Activated naive CD4-positive, alpha-beta T cell treated with anti-CD3 and anti-CD28 coated beads, Interleukin-2, amount 10 ng/mL, durations not matched to agents 7 days and 5 days (primary cell): ENCODE measurements around the gene TBC1D32.
"Not testable (repeated sequence)": the region's sequence is repeated elsewhere in the genome, so short reads cannot be mapped to it uniquely, and the experiment has no call there.

Experiments used
- CTCF ChIA-PET: fragments of 350-600 bp; sonication (Branson Sonifier 250); formaldehyde crosslinking; loops from one replicate; lab custom pipeline; 2021; ENCODE audit warnings: antibody characterized with exemption; lab: Charles Lee
- DNase-seq: peaks from one replicate; pipeline ENCODE4 v3.0.0-alpha.2; 2020
- H3K27ac Mint-ChIP-seq: one replicate; pipeline ENCODE4 v1.8.0; 2021; ENCODE audit warnings: mild to moderate bottlenecking, moderate library complexity, mixed read lengths
- H3K27me3 Mint-ChIP-seq: one replicate; pipeline ENCODE4 v1.8.0; 2021; ENCODE audit warnings: mild to moderate bottlenecking, mixed read lengths
- H3K36me3 Mint-ChIP-seq: one replicate; pipeline ENCODE4 v1.8.0; 2021; ENCODE audit warnings: mixed read lengths
- H3K4me1 Mint-ChIP-seq: one replicate; pipeline ENCODE4 v1.8.0; 2021; ENCODE audit warnings: mixed read lengths
- H3K4me3 Mint-ChIP-seq: one replicate; pipeline ENCODE4 v1.8.0; 2021; ENCODE audit warnings: mild to moderate bottlenecking, moderate library complexity, mixed read lengths
- H3K9me3 Mint-ChIP-seq: one replicate; pipeline ENCODE4 v1.8.0; 2021; ENCODE audit warnings: mixed read lengths

TBC1D32 gene

DNA sequence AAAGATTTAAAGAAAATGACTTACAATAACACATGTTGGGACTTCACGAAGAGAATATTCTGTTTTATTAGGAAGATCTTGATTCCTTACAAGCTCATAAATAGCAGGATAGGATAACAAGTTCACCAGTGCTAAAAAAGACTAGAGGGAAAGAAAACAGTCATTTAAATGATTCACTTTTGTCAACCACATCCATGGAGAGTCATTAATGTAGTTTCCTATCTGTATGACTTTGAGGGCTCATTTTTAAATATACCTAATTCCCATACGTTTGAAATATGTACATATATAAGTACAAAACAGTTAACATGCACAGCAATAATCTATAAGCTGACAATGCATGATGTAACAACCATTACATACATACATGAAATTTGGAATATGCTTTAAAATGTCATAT, 111.1 kb downstream of the TBC1D32 start:
- H3K27me3 Mint-ChIP-seq = no peaks in the 10 kb centered on the region
- CTCF ChIA-PET = no interaction called here
- H3K36me3 Mint-ChIP-seq = peaks cover 3% of the 10 kb centered on the region
- H3K9me3 Mint-ChIP-seq = no peaks in the 10 kb centered on the region
- H3K27ac Mint-ChIP-seq = no peak overlapping the region
- DNase-seq = no peak
- no peaks in the 10 kb centered on the region for H3K4me1 Mint-ChIP-seq
- H3K4me3 Mint-ChIP-seq = no peak overlapping the region

DNA sequence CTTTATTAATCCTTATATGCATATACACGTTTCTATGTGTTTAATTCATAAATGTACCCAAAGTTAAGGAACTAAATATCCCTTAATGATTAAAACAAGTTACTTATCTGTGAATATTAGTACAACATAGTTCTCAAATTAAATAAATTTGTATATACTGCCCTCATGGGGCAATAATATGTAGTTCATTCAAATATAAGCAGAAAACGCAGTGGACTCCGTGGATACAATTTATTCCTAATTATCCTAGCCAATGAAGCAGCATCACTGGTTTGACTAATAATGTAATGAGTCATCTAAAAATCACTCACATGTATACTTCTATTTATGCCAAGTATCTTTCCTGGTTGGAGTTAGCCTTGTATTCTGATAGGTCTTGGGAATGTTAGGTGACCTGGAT, 111.6 kb downstream of the TBC1D32 start:
- no peaks in the 10 kb centered on the region for H3K9me3 Mint-ChIP-seq
- DNase-seq = no peak
- H3K4me3 Mint-ChIP-seq = no peak overlapping the region
- peaks cover 7% of the 10 kb centered on the region for H3K36me3 Mint-ChIP-seq
- CTCF ChIA-PET = no interaction called here
- H3K4me1 Mint-ChIP-seq = no peaks in the 10 kb centered on the region
- H3K27me3 Mint-ChIP-seq = no peaks in the 10 kb centered on the region
- no peak overlapping the region for H3K27ac Mint-ChIP-seq

DNA sequence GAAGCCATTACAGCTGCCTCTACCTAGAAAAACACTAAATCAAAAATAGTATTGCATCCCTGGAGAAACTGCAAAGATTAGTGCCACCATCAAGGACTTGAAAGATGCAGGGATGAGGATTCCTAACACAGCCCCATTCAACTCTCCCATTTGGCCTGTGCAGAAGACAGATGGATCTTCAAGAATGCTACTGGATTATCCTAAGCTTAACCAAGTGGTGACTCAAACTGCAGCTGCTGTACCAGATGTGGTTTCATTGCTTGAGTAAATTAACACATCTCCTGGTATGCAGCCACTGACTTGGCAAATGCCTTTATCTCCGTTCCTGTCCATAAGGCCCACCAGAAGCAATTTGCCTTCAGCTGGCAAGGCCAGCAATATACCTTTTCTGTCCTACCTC, 117.4 kb downstream of the TBC1D32 start:
- Mint-ChIP-seq H3K4me3 (no peak overlapping the region), H3K27ac (no peak overlapping the region), H3K9me3 (peaks cover 9% of the 10 kb centered on the region), H3K36me3 (peaks cover 31% of the 10 kb centered on the region), H3K4me1 (no peaks in the 10 kb centered on the region), H3K27me3 (no peaks in the 10 kb centered on the region)
- CTCF ChIA-PET = no interaction called here
- no peak for DNase-seq

DNA sequence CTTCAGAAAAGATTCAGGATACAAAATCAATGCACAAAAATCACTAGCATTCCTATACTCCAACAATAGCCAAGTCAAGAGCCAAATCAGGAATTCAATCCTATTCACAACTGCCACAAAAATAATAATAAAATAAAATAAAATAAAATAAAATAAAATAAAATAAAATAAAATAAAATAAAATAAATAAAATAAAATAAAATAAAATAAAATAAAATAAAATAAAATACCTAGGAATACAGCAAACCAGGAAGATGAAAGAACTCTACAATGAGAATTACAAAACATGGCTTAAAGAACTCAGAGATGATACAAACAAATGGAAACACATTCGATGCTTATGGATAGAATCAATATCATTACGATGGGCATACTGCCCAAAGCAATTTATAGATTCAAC, 120.9 kb downstream of the TBC1D32 start:
- H3K9me3 Mint-ChIP-seq, DNase-seq, H3K27ac Mint-ChIP-seq, H3K4me1 Mint-ChIP-seq, H3K4me3 Mint-ChIP-seq, H3K27me3 Mint-ChIP-seq, CTCF ChIA-PET: not testable (repeated sequence)
- peaks cover 30% of the 10 kb centered on the region for H3K36me3 Mint-ChIP-seq

DNA sequence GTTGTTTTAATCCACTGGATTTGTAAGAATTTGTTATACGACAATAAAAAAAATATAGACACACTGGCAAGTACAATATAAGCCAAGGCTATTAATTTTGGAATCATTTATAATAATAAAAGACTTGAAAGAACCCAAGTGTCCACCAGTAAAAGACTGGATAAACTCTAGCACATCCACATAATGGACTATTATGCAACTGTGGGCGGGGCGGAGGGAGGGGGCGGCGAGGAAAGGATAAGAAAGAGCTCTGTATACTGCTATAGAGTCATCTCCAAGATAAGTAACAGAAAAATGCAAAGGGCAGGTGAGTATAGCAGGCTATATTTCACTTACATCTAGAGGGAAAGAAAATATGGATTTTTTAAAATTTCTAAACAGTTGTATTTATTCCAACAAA, 123.3 kb downstream of the TBC1D32 start:
- DNase-seq = no peak
- no peaks in the 10 kb centered on the region for H3K27me3 Mint-ChIP-seq
- H3K4me1 Mint-ChIP-seq = no peaks in the 10 kb centered on the region
- H3K27ac Mint-ChIP-seq = no peak overlapping the region
- no peak overlapping the region for H3K4me3 Mint-ChIP-seq
- CTCF ChIA-PET = no interaction called here
- peaks cover 21% of the 10 kb centered on the region for H3K36me3 Mint-ChIP-seq
- H3K9me3 Mint-ChIP-seq = peaks cover 6% of the 10 kb centered on the region

DNA sequence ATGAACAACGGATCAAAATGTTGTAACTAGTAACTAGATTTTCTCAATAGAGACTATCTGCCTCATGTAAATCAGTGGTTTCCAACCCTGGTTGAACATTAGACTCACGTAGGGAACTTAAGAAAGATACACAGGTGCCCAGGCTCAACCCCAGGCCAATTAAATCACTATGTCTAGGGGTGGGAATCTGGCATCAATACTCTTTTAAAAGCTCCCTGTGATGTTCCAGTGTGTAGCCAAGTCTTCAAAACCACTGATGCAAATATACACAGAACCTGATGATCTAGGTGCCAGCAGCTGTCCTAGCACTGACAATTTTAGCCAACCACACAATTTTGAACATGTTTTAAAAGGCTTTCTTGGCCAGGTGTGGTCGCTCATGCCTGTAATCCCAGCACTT, 128.7 kb downstream of the TBC1D32 start:
- Mint-ChIP-seq H3K27me3 (no peaks in the 10 kb centered on the region), H3K9me3 (no peaks in the 10 kb centered on the region), H3K36me3 (peaks cover 4% of the 10 kb centered on the region), H3K27ac (no peak overlapping the region), H3K4me1 (no peaks in the 10 kb centered on the region), H3K4me3 (no peak overlapping the region)
- CTCF ChIA-PET = no interaction called here
- no peak for DNase-seq

GRCh38 chr6:121201105-121201504, 133.2 kb downstream of the TBC1D32 start:
- no peak for DNase-seq
- no peaks in the 10 kb centered on the region for H3K4me1 Mint-ChIP-seq
- no peak overlapping the region for H3K27ac Mint-ChIP-seq
- no peaks in the 10 kb centered on the region for H3K9me3 Mint-ChIP-seq
- no peaks in the 10 kb centered on the region for H3K36me3 Mint-ChIP-seq
- no peak overlapping the region for H3K4me3 Mint-ChIP-seq
- CTCF ChIA-PET = no interaction called here
- no peaks in the 10 kb centered on the region for H3K27me3 Mint-ChIP-seq

GRCh38 chr6:121196042-121196441, 138.2 kb downstream of the TBC1D32 start:
- H3K4me3 Mint-ChIP-seq, CTCF ChIA-PET, H3K9me3 Mint-ChIP-seq, DNase-seq, H3K27ac Mint-ChIP-seq, H3K4me1 Mint-ChIP-seq, H3K36me3 Mint-ChIP-seq, H3K27me3 Mint-ChIP-seq: not testable (repeated sequence)

DNA sequence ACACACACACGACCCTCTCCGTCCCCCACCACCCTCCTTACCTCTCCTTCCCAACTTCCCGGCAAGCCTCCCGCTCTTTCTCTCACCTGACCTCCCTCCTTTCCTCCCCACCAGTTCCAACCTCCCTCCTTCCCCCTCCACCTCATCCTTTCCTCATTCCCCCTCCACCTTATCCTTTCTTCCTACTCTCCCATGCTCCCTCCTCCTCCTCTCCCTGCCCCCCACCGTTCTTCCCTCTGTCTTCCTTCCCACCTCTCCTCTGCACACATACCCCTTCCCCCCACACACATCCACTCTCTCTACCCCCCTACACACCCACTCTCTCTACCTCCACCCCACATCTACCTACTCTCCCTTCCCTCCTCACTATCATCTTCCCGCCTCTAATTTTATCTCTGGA, 144.2 kb downstream of the TBC1D32 start:
- no peak overlapping the region for H3K27ac Mint-ChIP-seq
- no peaks in the 10 kb centered on the region for H3K4me1 Mint-ChIP-seq
- no peak overlapping the region for H3K4me3 Mint-ChIP-seq
- H3K27me3 Mint-ChIP-seq = no peaks in the 10 kb centered on the region
- DNase-seq = no peak
- no peaks in the 10 kb centered on the region for H3K9me3 Mint-ChIP-seq
- no peaks in the 10 kb centered on the region for H3K36me3 Mint-ChIP-seq
- CTCF ChIA-PET = no interaction called here

DNA sequence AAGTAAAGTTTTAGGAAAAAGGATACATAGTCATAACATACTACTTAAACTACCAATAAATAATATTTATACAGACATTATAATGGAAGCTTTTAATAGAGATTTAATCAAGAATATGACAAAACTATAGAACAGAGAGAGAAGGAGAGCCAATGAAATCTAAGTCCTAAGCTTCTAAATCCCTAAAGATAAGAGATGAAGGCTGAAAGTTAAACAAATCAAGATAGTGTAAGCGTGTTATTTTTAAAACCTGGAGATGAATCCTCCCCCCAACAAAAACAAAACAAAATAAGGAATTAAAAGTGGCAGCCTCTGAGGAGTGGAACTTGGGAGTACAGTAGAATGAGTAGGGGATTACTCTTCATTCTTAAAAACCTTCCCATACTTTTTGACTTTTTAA, 145.9 kb downstream of the TBC1D32 start:
- no peak overlapping the region for H3K27ac Mint-ChIP-seq
- no peaks in the 10 kb centered on the region for H3K36me3 Mint-ChIP-seq
- CTCF ChIA-PET = no interaction called here
- DNase-seq = no peak
- no peaks in the 10 kb centered on the region for H3K9me3 Mint-ChIP-seq
- no peaks in the 10 kb centered on the region for H3K4me1 Mint-ChIP-seq
- H3K27me3 Mint-ChIP-seq = no peaks in the 10 kb centered on the region
- no peak overlapping the region for H3K4me3 Mint-ChIP-seq

- no peak for DNase-seq
- CTCF ChIA-PET = no interaction called here
- no peaks in the 10 kb centered on the region for H3K4me1 Mint-ChIP-seq
Measured at GRCh38 chr6:121187833-121188200, 146.5 kb downstream of the TBC1D32 start.

DNA sequence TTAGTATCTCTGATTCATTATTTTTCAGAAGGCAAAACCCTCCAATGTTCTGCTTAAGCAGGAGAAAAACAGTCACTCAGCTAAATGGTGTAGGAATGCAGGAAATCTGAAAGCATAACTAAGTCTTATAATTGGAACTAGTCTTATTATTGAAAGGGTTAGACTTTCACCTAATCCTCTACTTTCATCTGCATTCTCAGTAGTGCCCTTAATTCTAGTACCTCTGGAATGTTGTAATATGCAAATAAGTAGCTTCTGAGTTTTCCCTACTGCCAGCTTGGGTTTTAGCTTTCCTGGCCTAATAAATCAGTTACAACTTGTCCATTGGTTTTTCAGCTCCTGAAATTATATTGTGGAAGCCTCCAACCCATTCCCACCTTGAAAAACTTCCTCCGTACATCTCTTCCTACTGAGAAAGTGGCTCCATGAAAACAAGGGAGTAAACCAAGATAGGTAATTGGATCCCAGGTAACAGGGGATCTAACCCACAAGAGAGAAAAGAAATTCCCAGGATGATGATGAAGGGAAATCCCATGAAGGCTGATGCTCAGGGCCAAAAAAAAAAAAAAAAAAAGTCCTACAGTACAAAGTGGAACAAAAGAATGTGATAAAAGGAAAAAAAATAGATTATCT, 147.0 kb downstream of the TBC1D32 start:
- Mint-ChIP-seq H3K36me3 (no peaks in the 10 kb centered on the region), H3K4me3 (no peak overlapping the region), H3K27me3 (no peaks in the 10 kb centered on the region), H3K27ac (no peak overlapping the region), H3K9me3 (no peaks in the 10 kb centered on the region), H3K4me1 (no peaks in the 10 kb centered on the region)
- no peak for DNase-seq
- CTCF ChIA-PET = no interaction called here

More at GRCh38 chr6:121187833-121188200, 146.5 kb downstream of the TBC1D32 start:
- H3K27me3 Mint-ChIP-seq = no peaks in the 10 kb centered on the region
- no peak overlapping the region for H3K27ac Mint-ChIP-seq
- H3K4me3 Mint-ChIP-seq = no peak overlapping the region
- H3K9me3 Mint-ChIP-seq = no peaks in the 10 kb centered on the region
- H3K36me3 Mint-ChIP-seq = no peaks in the 10 kb centered on the region

DNA sequence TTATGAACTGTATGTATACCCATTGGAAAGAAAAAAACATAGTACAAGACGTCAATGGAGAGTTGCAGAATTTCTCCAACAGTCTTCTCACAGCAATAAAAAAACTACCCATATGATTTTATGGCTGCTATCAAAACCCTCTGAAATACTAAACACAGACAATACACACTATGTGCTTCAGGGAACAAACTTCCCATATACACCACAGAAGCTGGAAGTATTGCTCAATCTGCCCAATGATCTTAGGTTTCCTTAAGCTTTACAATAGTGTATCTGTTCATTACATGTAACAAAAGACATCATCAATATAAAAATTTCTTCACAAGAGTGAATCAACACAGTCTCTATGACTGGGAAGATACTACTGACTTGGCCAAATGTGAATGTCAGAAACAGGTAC, 150.5 kb downstream of the TBC1D32 start:
- peaks cover 1% of the 10 kb centered on the region for H3K36me3 Mint-ChIP-seq
- no peak overlapping the region for H3K27ac Mint-ChIP-seq
- DNase-seq = no peak
- H3K4me1 Mint-ChIP-seq = no peaks in the 10 kb centered on the region
- CTCF ChIA-PET = no interaction called here
- no peaks in the 10 kb centered on the region for H3K27me3 Mint-ChIP-seq
- H3K9me3 Mint-ChIP-seq = peaks cover 2% of the 10 kb centered on the region
- H3K4me3 Mint-ChIP-seq = no peak overlapping the region

DNA sequence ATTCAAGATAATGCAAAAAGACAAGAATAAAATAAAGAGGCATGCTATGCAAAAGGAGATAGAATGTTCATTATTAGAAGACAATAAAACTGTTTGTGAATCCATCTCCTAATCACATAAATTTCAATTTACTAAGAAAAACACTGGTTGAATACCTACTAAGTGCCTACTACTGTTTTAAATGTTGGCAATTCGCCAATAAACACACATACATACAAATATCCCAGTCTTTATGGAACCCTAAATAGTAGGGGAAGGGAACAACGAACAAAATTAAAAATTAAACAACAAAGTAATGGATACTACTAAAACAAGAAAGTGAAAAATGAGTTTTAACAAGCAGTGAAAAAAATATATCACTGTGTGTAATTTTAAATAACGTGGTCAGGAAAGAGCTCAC, 158.5 kb downstream of the TBC1D32 start:
- H3K27ac Mint-ChIP-seq = no peak overlapping the region
- peaks cover 1% of the 10 kb centered on the region for H3K36me3 Mint-ChIP-seq
- DNase-seq = no peak
- CTCF ChIA-PET = no interaction called here
- H3K9me3 Mint-ChIP-seq = no peaks in the 10 kb centered on the region
- H3K4me1 Mint-ChIP-seq = no peaks in the 10 kb centered on the region
- no peak overlapping the region for H3K4me3 Mint-ChIP-seq
- no peaks in the 10 kb centered on the region for H3K27me3 Mint-ChIP-seq

DNA sequence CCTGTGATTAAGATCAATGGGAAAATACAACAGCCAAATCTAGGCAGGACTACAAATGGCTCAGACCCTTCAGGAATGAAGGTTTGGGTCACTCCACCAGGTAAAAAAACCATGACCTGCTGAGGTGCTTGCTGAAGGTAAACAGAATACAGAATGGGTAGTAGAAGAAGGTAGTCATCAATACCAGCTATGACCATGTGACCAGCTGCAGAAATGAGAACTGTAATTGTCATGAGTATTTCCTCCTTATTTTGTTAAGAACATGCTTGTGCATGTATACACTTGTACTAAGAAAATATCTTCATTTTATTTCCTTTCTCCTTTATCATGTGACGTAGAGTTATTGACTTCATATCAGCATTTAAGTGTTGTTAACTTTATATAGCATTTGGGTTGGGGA, 161.8 kb downstream of the TBC1D32 start:
- H3K4me1 Mint-ChIP-seq, H3K4me3 Mint-ChIP-seq, H3K27me3 Mint-ChIP-seq, H3K27ac Mint-ChIP-seq, H3K9me3 Mint-ChIP-seq, H3K36me3 Mint-ChIP-seq, DNase-seq, CTCF ChIA-PET: not testable (repeated sequence)

DNA sequence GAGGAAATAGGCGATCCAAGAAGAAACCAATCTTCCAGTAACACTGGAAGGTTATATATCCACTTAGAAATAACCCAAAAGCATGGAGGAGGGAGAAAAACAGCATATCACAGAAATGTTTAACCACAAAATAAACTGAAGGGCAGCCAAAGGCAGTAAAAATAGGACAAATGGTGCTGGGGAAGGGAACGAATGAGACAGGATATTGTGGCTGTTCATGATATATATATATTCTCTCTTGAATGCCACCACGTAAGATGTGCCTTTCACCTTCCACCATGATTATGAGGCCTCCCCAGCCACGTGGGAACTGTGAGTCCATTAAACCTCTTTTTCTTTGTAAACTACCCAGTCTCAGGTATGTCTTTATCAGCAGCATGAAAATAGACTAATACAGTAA, 162.4 kb downstream of the TBC1D32 start:
- H3K27ac Mint-ChIP-seq = no peak overlapping the region
- no peak overlapping the region for H3K4me3 Mint-ChIP-seq
- CTCF ChIA-PET = no interaction called here
- no peaks in the 10 kb centered on the region for H3K9me3 Mint-ChIP-seq
- no peaks in the 10 kb centered on the region for H3K27me3 Mint-ChIP-seq
- H3K4me1 Mint-ChIP-seq = no peaks in the 10 kb centered on the region
- no peak for DNase-seq
- H3K36me3 Mint-ChIP-seq = no peaks in the 10 kb centered on the region
